H1 (cell line): Measurements from ENCODE around the gene SCAI. TPM values are rescaled to one million over a fixed set of nuclear protein-coding genes. Genes with fewer than 3 reads are reported as not detected.

Experiments used
- CEBPB ChIP-seq: IDR thresholded peaks from 2 replicates; pipeline ENCODE4 v1.6.1; 2012; ENCODE audit warnings: low read depth, low read length
- JUND ChIP-seq: IDR thresholded peaks from 2 replicates; pipeline ENCODE4 v1.6.1; 2011; ENCODE audit warnings: mild to moderate bottlenecking, improper control_type of control experiment, low read length
- polyA plus RNA-seq, 7 experiments: library from polyadenylated mRNA; depleted of rRNA in 3 of 7; stranded (reverse) in 5 of 7; unstranded in 2 of 7; fragments of >200 nt in 5 of 7; fragments of 200-250 nt in 2 of 7; gene quantifications; 1 replicate in 5 of 7; 2 replicates in 1 of 7; 4 replicates in 1 of 7; pipeline versions ENCODE4 v1.2.1 to v1.2.3, GENCODE V29; 2011 to 2013; ENCODE audit warnings: missing spikeins in 2 of 7, mixed read lengths in 2 of 7
- total RNA-seq: library from RNA; stranded (reverse); fragmentation: NEBNext Ultra II Directional; extraction: Animal tissue kit (Norgen Biotek cat#: 25700); gene quantifications from 2 replicates; pipeline ENCODE4 v1.2.1, GENCODE V29; 2021
- TF ChIP-seq, protein P1 (sequence below): fragments of 300-600 bp; sonication (generic); IDR thresholded peaks from 2 replicates; pipeline ENCODE4 v1.7.1; 2012; ENCODE audit warnings: low read length, moderate library complexity, mild to moderate bottlenecking, inconsistent platforms; ENCODE audit not compliant: insufficient replicate concordance

Gene SCAI
- total and polyA plus RNA-seq, 2 of the 8 experiments (the other 6 are each of a cell fraction or from before 2014, with no cell fraction given), result 6.4 to 19.8 TPM

GRCh38 chr9:125074976-125075375 is 68.4 kb downstream of the SCAI start (continued):
- TF ChIP-seq, protein P1, sequence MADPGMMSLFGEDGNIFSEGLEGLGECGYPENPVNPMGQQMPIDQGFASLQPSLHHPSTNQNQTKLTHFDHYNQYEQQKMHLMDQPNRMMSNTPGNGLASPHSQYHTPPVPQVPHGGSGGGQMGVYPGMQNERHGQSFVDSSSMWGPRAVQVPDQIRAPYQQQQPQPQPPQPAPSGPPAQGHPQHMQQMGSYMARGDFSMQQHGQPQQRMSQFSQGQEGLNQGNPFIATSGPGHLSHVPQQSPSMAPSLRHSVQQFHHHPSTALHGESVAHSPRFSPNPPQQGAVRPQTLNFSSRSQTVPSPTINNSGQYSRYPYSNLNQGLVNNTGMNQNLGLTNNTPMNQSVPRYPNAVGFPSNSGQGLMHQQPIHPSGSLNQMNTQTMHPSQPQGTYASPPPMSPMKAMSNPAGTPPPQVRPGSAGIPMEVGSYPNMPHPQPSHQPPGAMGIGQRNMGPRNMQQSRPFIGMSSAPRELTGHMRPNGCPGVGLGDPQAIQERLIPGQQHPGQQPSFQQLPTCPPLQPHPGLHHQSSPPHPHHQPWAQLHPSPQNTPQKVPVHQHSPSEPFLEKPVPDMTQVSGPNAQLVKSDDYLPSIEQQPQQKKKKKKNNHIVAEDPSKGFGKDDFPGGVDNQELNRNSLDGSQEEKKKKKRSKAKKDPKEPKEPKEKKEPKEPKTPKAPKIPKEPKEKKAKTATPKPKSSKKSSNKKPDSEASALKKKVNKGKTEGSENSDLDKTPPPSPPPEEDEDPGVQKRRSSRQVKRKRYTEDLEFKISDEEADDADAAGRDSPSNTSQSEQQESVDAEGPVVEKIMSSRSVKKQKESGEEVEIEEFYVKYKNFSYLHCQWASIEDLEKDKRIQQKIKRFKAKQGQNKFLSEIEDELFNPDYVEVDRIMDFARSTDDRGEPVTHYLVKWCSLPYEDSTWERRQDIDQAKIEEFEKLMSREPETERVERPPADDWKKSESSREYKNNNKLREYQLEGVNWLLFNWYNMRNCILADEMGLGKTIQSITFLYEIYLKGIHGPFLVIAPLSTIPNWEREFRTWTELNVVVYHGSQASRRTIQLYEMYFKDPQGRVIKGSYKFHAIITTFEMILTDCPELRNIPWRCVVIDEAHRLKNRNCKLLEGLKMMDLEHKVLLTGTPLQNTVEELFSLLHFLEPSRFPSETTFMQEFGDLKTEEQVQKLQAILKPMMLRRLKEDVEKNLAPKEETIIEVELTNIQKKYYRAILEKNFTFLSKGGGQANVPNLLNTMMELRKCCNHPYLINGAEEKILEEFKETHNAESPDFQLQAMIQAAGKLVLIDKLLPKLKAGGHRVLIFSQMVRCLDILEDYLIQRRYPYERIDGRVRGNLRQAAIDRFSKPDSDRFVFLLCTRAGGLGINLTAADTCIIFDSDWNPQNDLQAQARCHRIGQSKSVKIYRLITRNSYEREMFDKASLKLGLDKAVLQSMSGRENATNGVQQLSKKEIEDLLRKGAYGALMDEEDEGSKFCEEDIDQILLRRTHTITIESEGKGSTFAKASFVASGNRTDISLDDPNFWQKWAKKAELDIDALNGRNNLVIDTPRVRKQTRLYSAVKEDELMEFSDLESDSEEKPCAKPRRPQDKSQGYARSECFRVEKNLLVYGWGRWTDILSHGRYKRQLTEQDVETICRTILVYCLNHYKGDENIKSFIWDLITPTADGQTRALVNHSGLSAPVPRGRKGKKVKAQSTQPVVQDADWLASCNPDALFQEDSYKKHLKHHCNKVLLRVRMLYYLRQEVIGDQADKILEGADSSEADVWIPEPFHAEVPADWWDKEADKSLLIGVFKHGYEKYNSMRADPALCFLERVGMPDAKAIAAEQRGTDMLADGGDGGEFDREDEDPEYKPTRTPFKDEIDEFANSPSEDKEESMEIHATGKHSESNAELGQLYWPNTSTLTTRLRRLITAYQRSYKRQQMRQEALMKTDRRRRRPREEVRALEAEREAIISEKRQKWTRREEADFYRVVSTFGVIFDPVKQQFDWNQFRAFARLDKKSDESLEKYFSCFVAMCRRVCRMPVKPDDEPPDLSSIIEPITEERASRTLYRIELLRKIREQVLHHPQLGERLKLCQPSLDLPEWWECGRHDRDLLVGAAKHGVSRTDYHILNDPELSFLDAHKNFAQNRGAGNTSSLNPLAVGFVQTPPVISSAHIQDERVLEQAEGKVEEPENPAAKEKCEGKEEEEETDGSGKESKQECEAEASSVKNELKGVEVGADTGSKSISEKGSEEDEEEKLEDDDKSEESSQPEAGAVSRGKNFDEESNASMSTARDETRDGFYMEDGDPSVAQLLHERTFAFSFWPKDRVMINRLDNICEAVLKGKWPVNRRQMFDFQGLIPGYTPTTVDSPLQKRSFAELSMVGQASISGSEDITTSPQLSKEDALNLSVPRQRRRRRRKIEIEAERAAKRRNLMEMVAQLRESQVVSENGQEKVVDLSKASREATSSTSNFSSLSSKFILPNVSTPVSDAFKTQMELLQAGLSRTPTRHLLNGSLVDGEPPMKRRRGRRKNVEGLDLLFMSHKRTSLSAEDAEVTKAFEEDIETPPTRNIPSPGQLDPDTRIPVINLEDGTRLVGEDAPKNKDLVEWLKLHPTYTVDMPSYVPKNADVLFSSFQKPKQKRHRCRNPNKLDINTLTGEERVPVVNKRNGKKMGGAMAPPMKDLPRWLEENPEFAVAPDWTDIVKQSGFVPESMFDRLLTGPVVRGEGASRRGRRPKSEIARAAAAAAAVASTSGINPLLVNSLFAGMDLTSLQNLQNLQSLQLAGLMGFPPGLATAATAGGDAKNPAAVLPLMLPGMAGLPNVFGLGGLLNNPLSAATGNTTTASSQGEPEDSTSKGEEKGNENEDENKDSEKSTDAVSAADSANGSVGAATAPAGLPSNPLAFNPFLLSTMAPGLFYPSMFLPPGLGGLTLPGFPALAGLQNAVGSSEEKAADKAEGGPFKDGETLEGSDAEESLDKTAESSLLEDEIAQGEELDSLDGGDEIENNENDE, result no peak
- TF ChIP-seq CEBPB (no peak), JUND (no peak)
- TF ChIP-seq, all 59 proteins: peak for 0
